Measurements from ENCODE around the gene RAF1. TPM values are rescaled to one million over a fixed set of nuclear protein-coding genes. Genes with fewer than 3 reads are reported as not detected.
A peak's percentile ranks its signal among the peaks of the same experiment; 100 is the strongest.

The RAF1 gene
- total and polyA plus RNA-seq, 2 of the 8 experiments (the other 6 are each of a cell fraction or from before 2014, with no cell fraction given) = 103 to 118 TPM

GRCh38 chr3:12556314-12556689 lies 107.6 kb downstream of the RAF1 start:
- POLR2A ChIA-PET (ENCODE audit: partially characterized antibody) = interaction anchor here (0.8 to 3.5 kb wide), 8 partner anchors 9 to 285 kb away, joined by 3 to 21 read pairs (median 3); partner anchors contain the start of genes MKRN2OS, RAF1 and RPL32
- 4% methylated on average over 8 of the region's 8 CpGs; no CpG with 5 or more reads in 1 of the 2 experiments for WGBS, 2 experiments (ENCODE audit: extremely low coverage in 1 of 2, insufficient coverage in 1 of 2, insufficient read length in 1 of 2, insufficient replicate concordance in 2 of 2, low coverage in 1 of 2, low lambda C conversion rate in 2 of 2, missing lambda C conversion rate in 1 of 2)
- Histone ChIP-seq H3K4me3 (ENCODE audit: extremely low read depth in 1 of 4, insufficient read depth in 2 of 4, low read depth in 3 of 4, low read length in 4 of 4) (peak overlapping the region; percentile 78 to 95 (median 85)), H3K4me1 (replicated peaks in 1 of 4; ENCODE audit: control insufficient read depth in 3 of 4, insufficient read depth in 4 of 4, low read length in 3 of 4) (peaks cover 0 to 6% (median 2%) of the 10 kb centered on the region in 4 experiments; a peak in 2 of 7 replicates), H2AK5ac (ENCODE audit: low read depth, low read length) (no peak overlapping the region), H3K4me2 (ENCODE audit: insufficient read depth in 1 of 2, low read depth in 2 of 2, low read length in 2 of 2) (peak overlapping the region; percentile 71 to 84), H3K27ac (ENCODE audit: low read depth, low read length) (0 out of 2 replicates have a peak overlapping the region, but pooled peaks have one; percentile 21), H2BK120ac (replicated peaks; ENCODE audit: low read depth, low read length) (no peak overlapping the region), H2BK12ac (ENCODE audit: low read depth, low read length) (no peak overlapping the region), H2BK5ac (ENCODE audit: low read depth, low read length) (no peak overlapping the region), H3K18ac (ENCODE audit: extremely low read depth, low read length) (peak overlapping the region; percentile 71), H4K91ac (replicated peaks; ENCODE audit: insufficient read length, low read length) (no peak overlapping the region), H3K9ac (replicated peaks in 1 of 4; ENCODE audit: extremely low read depth in 1 of 4, low read depth in 3 of 4, low read length in 3 of 4) (peak overlapping the region in 3 of 4 experiments; percentile 31 to 93 (median 87); a peak in 4 of 7 replicates), H2BK20ac (ENCODE audit: low read length) (no peak overlapping the region), H3K4ac (replicated peaks; ENCODE audit: insufficient read length, low read depth, low read length) (no peak overlapping the region), H3K23me2 (ENCODE audit: low read depth, low read length) (peaks cover 7% of the 10 kb centered on the region), H3K27me3 (replicated peaks in 1 of 4; ENCODE audit: control insufficient read depth in 3 of 4, extremely low read depth in 1 of 4, insufficient read depth in 3 of 4, low read length in 3 of 4) (no peaks in the 10 kb centered on the region), H4K20me1 (replicated peaks in 1 of 2; ENCODE audit: control insufficient read depth in 1 of 2, insufficient read depth in 2 of 2, low read length in 2 of 2) (peaks cover 3 to 16% of the 10 kb centered on the region in 2 experiments), H3K36me3 (ENCODE audit: control insufficient read depth in 2 of 4, insufficient read depth in 4 of 4, low read length in 3 of 4) (no peaks in the 10 kb centered on the region), H2AFZ (ENCODE audit: low read length) (peak overlapping the region; percentile 98), H3K79me1 (ENCODE audit: low read depth, low read length) (peaks cover 6% of the 10 kb centered on the region; the same call in 1 of the 2 replicates), H3K23ac (ENCODE audit: insufficient read length) (no peak overlapping the region), H3K14ac (ENCODE audit: insufficient read length) (no peak overlapping the region), H3K79me2 (ENCODE audit: control insufficient read depth in 1 of 2, insufficient read depth in 2 of 2, low read length in 2 of 2) (peaks cover 17 to 41% of the 10 kb centered on the region in 2 experiments), H3K9me3 (ENCODE audit: insufficient read depth in 2 of 2, low read depth in 1 of 2, low read length in 1 of 2) (no peaks in the 10 kb centered on the region), H2BK15ac (ENCODE audit: low read length) (no peak overlapping the region), H4K8ac (ENCODE audit: extremely low read depth, insufficient read depth, low read length) (peak overlapping the region; percentile 92; the same call in 1 of the 2 replicates), H3K56ac (replicated peaks; ENCODE audit: insufficient read length, low read depth, low read length) (no peak overlapping the region), H4K5ac (ENCODE audit: insufficient read length, low read depth, low read length) (no peak overlapping the region)
- CTCF ChIA-PET (ENCODE audit: partially characterized antibody) = interaction anchor here (0.7 to 3.4 kb wide), 5 partner anchors 11 to 320 kb away, joined by 3 to 12 read pairs (median 3); no protein-coding TSS in a partner anchor
- FAIRE-seq (no peak), DNase-seq (ENCODE audit: low read depth in 1 of 2, low spot score in 2 of 2) (no peak)
- TF ChIP-seq TBP (IDR thresholded peaks at IDR 0.05; ENCODE audit: low read depth, low read length) (no peak), GABPA (IDR thresholded peaks at IDR 0.05; ENCODE audit: borderline replicate concordance, insufficient read depth, low read length) (no peak), CEBPB (IDR thresholded peaks at IDR 0.05; ENCODE audit: low read depth, low read length) (no peak), MAFK (IDR thresholded peaks at IDR 0.05; ENCODE audit: low read depth, low read length) (no peak), JUND (IDR thresholded peaks at IDR 0.05; ENCODE audit: low read length) (no peak), NANOG (IDR thresholded peaks at IDR 0.05; ENCODE audit: insufficient read depth, low read depth, low read length, poor library complexity, severe bottlenecking) (no peak), CREB1 (IDR thresholded peaks at IDR 0.05) (no peak), RXRA (IDR thresholded peaks at IDR 0.05; ENCODE audit: insufficient read depth, low read depth, low read length) (no peak), SP4 (IDR thresholded peaks at IDR 0.05; ENCODE audit: low read length) (no peak), BCL11A (IDR thresholded peaks at IDR 0.05; ENCODE audit: low read depth in 2 of 2, low read length in 2 of 2) (no peak), HDAC6 (IDR thresholded peaks at IDR 0.05; ENCODE audit: low read depth, low read length) (no peak), BRCA1 (IDR thresholded peaks at IDR 0.05; ENCODE audit: low read depth, low read length) (no peak), PHF8 (conservative IDR thresholded peaks at IDR 0.05; ENCODE audit: low read depth, low read length) (no peak), BACH1 (IDR thresholded peaks at IDR 0.05; ENCODE audit: low read length) (no peak), NRF1 (IDR thresholded peaks at IDR 0.05; ENCODE audit: low read depth, low read length) (no peak)
